ENCODE data around the gene LRMDA. TPM values are rescaled to one million over a fixed set of nuclear protein-coding genes. Genes with fewer than 3 reads are reported as not detected.

The LRMDA gene
- total RNA-seq, 3 donors from 2014 or later (not counting 1 experiment from before 2014, with no cell fraction given), result 1.4 to 2.4 (median 2.1) TPM

DNA sequence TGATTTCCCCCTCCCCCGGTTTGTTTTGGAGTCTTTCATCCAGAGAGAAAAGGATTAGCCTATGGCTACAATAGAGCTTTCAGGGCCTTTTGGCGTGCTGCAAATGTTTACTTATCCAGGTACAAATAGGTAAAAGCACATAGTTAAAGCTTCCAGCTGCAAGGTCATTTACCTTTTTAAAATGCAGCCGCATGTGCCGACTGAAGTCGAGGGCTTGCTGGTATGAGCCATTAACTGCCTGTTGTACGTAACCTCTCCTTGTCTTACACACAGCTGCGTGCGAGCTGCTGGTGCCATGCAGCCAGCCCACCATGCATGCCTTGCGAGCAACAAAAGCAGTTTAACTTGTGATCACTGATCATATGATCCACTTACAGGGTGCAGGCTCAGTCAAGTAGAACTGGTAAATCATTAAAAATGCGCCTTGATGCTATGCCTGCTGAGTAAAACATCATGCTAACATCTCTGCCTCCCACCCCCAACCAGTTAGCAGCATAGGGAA, 866.4 kb downstream of the LRMDA start:
- no peaks in the 10 kb centered on the region for H3K27me3 ChIP-seq (ENCODE audit: control insufficient read depth, insufficient read depth, low read length)
- no peak overlapping the region for H3K4me3 Mint-ChIP-seq
- H3K9me3 Mint-ChIP-seq, result peaks cover 0 to 2% of the 10 kb centered on the region in 2 donors
- H3K27me3 Mint-ChIP-seq (ENCODE audit: low read depth in 2 of 2), result peaks cover 0 to 4% of the 10 kb centered on the region in 2 donors
- 87% methylated on average over 10 of the region's 10 CpGs for WGBS (ENCODE audit: insufficient coverage)
- no peaks in the 10 kb centered on the region for H3K36me3 Mint-ChIP-seq
- ATAC-seq (no peak), DNase-seq (no peak)
- no peak overlapping the region for H3K27ac ChIP-seq (ENCODE audit: low read length)
- H3K9me3 ChIP-seq (ENCODE audit: control insufficient read depth, insufficient read depth, low read length), result no peaks in the 10 kb centered on the region
- H3K4me1 ChIP-seq (ENCODE audit: control insufficient read depth, insufficient read depth, low read length), result no peaks in the 10 kb centered on the region
- H3K36me3 ChIP-seq (ENCODE audit: control insufficient read depth, insufficient read depth, low read length), result no peaks in the 10 kb centered on the region
- H3K27ac Mint-ChIP-seq, result no peak overlapping the region
- intact Hi-C loops (cut with micrococcal nuclease), result no loop called here
- no peaks in the 10 kb centered on the region for H3K4me1 Mint-ChIP-seq
- H3K4me3 ChIP-seq (ENCODE audit: low read length), result no peak overlapping the region
- TF ChIP-seq, protein P1, sequence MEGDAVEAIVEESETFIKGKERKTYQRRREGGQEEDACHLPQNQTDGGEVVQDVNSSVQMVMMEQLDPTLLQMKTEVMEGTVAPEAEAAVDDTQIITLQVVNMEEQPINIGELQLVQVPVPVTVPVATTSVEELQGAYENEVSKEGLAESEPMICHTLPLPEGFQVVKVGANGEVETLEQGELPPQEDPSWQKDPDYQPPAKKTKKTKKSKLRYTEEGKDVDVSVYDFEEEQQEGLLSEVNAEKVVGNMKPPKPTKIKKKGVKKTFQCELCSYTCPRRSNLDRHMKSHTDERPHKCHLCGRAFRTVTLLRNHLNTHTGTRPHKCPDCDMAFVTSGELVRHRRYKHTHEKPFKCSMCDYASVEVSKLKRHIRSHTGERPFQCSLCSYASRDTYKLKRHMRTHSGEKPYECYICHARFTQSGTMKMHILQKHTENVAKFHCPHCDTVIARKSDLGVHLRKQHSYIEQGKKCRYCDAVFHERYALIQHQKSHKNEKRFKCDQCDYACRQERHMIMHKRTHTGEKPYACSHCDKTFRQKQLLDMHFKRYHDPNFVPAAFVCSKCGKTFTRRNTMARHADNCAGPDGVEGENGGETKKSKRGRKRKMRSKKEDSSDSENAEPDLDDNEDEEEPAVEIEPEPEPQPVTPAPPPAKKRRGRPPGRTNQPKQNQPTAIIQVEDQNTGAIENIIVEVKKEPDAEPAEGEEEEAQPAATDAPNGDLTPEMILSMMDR (IDR thresholded peaks at IDR 0.05), result no peak

DNA sequence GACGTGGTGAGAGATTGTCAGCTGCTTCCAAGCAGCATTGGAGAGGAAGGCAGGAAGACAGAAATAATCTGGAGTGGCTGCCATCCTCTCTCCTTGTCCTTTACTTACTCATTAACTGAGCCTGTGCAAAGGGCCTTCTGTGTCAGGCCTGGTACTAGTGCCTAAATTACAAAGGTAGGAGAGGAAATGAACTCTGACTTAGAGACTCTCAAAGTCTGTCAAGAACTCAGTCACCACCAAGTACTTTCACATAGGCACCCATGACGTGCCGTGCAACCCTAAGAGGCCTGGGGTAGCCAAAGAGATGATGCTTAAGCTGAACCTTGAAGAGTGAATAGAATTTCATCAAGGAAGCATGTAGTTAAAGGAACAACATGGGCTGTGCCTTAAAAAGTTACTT, 866.9 kb downstream of the LRMDA start:
- Mint-ChIP-seq H3K4me1 (no peaks in the 10 kb centered on the region), H3K27me3 (ENCODE audit: low read depth in 2 of 2) (peaks cover 0 to 4% of the 10 kb centered on the region in 2 donors), H3K27ac (no peak overlapping the region), H3K36me3 (no peaks in the 10 kb centered on the region), H3K9me3 (peaks cover 0 to 2% of the 10 kb centered on the region in 2 donors), H3K4me3 (no peak overlapping the region)
- Histone ChIP-seq H3K27ac (ENCODE audit: low read length) (no peak overlapping the region), H3K36me3 (ENCODE audit: control insufficient read depth, insufficient read depth, low read length) (no peaks in the 10 kb centered on the region), H3K4me3 (ENCODE audit: low read length) (no peak overlapping the region), H3K9me3 (ENCODE audit: control insufficient read depth, insufficient read depth, low read length) (no peaks in the 10 kb centered on the region), H3K27me3 (ENCODE audit: control insufficient read depth, insufficient read depth, low read length) (no peaks in the 10 kb centered on the region), H3K4me1 (ENCODE audit: control insufficient read depth, insufficient read depth, low read length) (no peaks in the 10 kb centered on the region)
- TF ChIP-seq, protein P1 (IDR thresholded peaks at IDR 0.05), result no peak
- DNase-seq (no peak), ATAC-seq (no peak)
- intact Hi-C loops (cut with micrococcal nuclease), result no loop called here
- 75% methylated on average over 2 of the region's 3 CpGs for WGBS (ENCODE audit: insufficient coverage)

DNA sequence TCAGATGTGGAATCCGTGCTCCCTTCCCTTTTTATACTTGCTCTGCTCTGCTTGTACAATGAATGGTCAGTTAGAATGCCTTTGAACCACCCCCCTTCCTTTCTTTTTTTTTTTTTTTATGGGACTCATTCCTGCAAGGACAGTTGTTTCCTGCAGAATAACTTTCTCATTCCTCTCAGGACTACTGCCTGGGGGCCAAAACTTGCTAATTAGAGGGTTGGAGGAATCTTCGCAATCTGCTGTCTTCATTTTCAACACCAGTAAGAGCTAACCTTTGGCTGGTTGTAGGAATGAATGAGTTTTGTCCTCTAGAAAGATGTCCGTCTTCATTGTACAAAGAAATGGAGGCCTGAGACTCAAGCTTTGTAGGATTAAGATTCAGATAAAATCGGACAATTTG, 868.1 kb downstream of the LRMDA start:
- no peak overlapping the region for H3K4me3 ChIP-seq (ENCODE audit: low read length)
- WGBS (ENCODE audit: insufficient coverage), result 56% methylated on average over 3 of the region's 4 CpGs
- no peaks in the 10 kb centered on the region for H3K36me3 ChIP-seq (ENCODE audit: control insufficient read depth, insufficient read depth, low read length)
- no peak overlapping the region for H3K27ac ChIP-seq (ENCODE audit: low read length)
- DNase-seq, result no peak
- Mint-ChIP-seq H3K27ac (no peak overlapping the region), H3K9me3 (peaks cover 0 to 2% of the 10 kb centered on the region in 2 donors), H3K27me3 (ENCODE audit: low read depth in 2 of 2) (peaks cover 6 to 7% of the 10 kb centered on the region in 2 donors), H3K4me3 (no peak overlapping the region), H3K4me1 (no peaks in the 10 kb centered on the region), H3K36me3 (no peaks in the 10 kb centered on the region)
- no peaks in the 10 kb centered on the region for H3K27me3 ChIP-seq (ENCODE audit: control insufficient read depth, insufficient read depth, low read length)
- TF ChIP-seq, protein P1 (IDR thresholded peaks at IDR 0.05), result no peak
- no peak for ATAC-seq
- intact Hi-C loops (cut with micrococcal nuclease), result no loop called here
- H3K9me3 ChIP-seq (ENCODE audit: control insufficient read depth, insufficient read depth, low read length), result no peaks in the 10 kb centered on the region
- H3K4me1 ChIP-seq (ENCODE audit: control insufficient read depth, insufficient read depth, low read length), result no peaks in the 10 kb centered on the region

DNA sequence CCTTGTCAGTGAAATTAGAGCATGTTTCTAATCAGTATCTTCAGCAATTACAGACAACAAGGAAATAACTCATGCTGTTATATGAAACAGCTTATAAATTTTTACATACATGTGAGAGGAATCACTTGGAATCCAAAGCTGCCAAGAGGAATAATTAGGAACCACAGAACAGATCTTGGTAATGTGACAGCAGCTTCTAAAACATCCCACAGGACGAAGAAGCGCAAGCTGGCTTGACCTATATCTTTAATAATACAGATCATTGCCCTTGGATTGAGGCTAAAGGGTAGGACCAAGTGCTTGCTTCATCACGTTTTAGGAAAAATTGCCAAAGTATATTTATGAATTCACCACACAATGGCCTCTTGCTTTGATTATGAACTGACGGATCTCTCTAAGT, 869.8 kb downstream of the LRMDA start:
- no peak overlapping the region for H3K4me3 ChIP-seq (ENCODE audit: low read length)
- intact Hi-C loops (cut with micrococcal nuclease), result no loop called here
- no peak for DNase-seq
- 81% methylated on average over 4 of the region's 4 CpGs for WGBS (ENCODE audit: insufficient coverage)
- H3K9me3 ChIP-seq (ENCODE audit: control insufficient read depth, insufficient read depth, low read length), result no peaks in the 10 kb centered on the region
- Mint-ChIP-seq H3K27ac (no peak overlapping the region), H3K4me1 (no peaks in the 10 kb centered on the region), H3K4me3 (no peak overlapping the region), H3K9me3 (peaks cover 0 to 2% of the 10 kb centered on the region in 2 donors), H3K27me3 (ENCODE audit: low read depth in 2 of 2) (peaks cover 7 to 10% of the 10 kb centered on the region in 2 donors), H3K36me3 (no peaks in the 10 kb centered on the region)
- TF ChIP-seq, protein P1 (IDR thresholded peaks at IDR 0.05), result no peak
- no peaks in the 10 kb centered on the region for H3K27me3 ChIP-seq (ENCODE audit: control insufficient read depth, insufficient read depth, low read length)
- no peaks in the 10 kb centered on the region for H3K4me1 ChIP-seq (ENCODE audit: control insufficient read depth, insufficient read depth, low read length)
- H3K27ac ChIP-seq (ENCODE audit: low read length), result no peak overlapping the region
- H3K36me3 ChIP-seq (ENCODE audit: control insufficient read depth, insufficient read depth, low read length), result no peaks in the 10 kb centered on the region
- ATAC-seq, result no peak

Measured in natural killer cell (primary cell).